Neural crest cell (in vitro differentiated cells): Measurements from ENCODE around the gene NR0B2. TPM values are rescaled to one million over a fixed set of nuclear protein-coding genes. Genes with fewer than 3 reads are reported as not detected.

Experiments used
- DNase-seq: peaks from one replicate; pipeline ENCODE4 v3.0.0; 2021; ENCODE audit warnings: low read depth, mixed read lengths, low spot score
- H3K27ac Mint-ChIP-seq: one replicate; pipeline ENCODE4 v1.8.0; 2021; ENCODE audit warnings: mild to moderate bottlenecking, mixed read lengths; ENCODE audit not compliant: unreplicated experiment
- H3K27me3 Mint-ChIP-seq: 2 replicates; pipeline ENCODE4 v1.8.0; 2021; ENCODE audit warnings: low read depth, mild to moderate bottlenecking, mixed read lengths
- H3K36me3 Mint-ChIP-seq: 2 replicates; pipeline ENCODE4 v1.8.0; 2021; ENCODE audit warnings: low read depth, mild to moderate bottlenecking, mixed read lengths
- H3K4me1 Mint-ChIP-seq: 2 replicates; pipeline ENCODE4 v1.8.0; 2021; ENCODE audit warnings: mixed read lengths
- H3K4me3 Mint-ChIP-seq: one replicate; pipeline ENCODE4 v1.8.0; 2021; ENCODE audit warnings: mild to moderate bottlenecking, mixed read lengths
- H3K9me3 Mint-ChIP-seq: 2 replicates; pipeline ENCODE4 v1.8.0; 2021; ENCODE audit warnings: mixed read lengths
- CTCF ChIP-seq: fragments of 200-600 bp; sonication (generic); conservative IDR thresholded peaks from 2 replicates; pipeline ENCODE4 v1.5.0; 2021; ENCODE audit warnings: antibody characterized with exemption, mild to moderate bottlenecking
- total RNA-seq: library from RNA; stranded (reverse); gene quantifications from 2 replicates; pipeline ENCODE4 v1.2.1, GENCODE V29; 2021

The NR0B2 gene
- total RNA-seq, 1 donor from 2014 or later, result not detected

- H3K27me3 Mint-ChIP-seq, result peaks cover 17% of the 10 kb centered on the region
- no peaks in the 10 kb centered on the region for H3K4me1 Mint-ChIP-seq
- H3K27ac Mint-ChIP-seq, result no peak overlapping the region
- no peaks in the 10 kb centered on the region for H3K36me3 Mint-ChIP-seq
- H3K9me3 Mint-ChIP-seq, result no peaks in the 10 kb centered on the region
- no peak overlapping the region for H3K4me3 Mint-ChIP-seq
- DNase-seq, result no peak
- no peak for TF ChIP-seq CTCF
Measured at GRCh38 chr1:26910343-26911160, 3.2 kb downstream of the NR0B2 start.

- Mint-ChIP-seq H3K27me3 (peaks cover 18% of the 10 kb centered on the region), H3K4me3 (no peak overlapping the region), H3K27ac (no peak overlapping the region), H3K4me1 (no peaks in the 10 kb centered on the region), H3K9me3 (no peaks in the 10 kb centered on the region), H3K36me3 (no peaks in the 10 kb centered on the region)
- no peak for DNase-seq
- TF ChIP-seq CTCF, result no peak
Measured at GRCh38 chr1:26909951-26910342, 3.8 kb downstream of the NR0B2 start.

GRCh38 chr1:26907071-26907917 lies 6.5 kb downstream of the NR0B2 start:
- no peak for TF ChIP-seq CTCF
- H3K4me1 Mint-ChIP-seq, result peaks cover 1% of the 10 kb centered on the region
- peaks cover 18% of the 10 kb centered on the region for H3K27me3 Mint-ChIP-seq
- H3K27ac Mint-ChIP-seq, result no peak overlapping the region
- H3K4me3 Mint-ChIP-seq, result no peak overlapping the region
- H3K36me3 Mint-ChIP-seq, result no peaks in the 10 kb centered on the region
- DNase-seq, result no peak
- H3K9me3 Mint-ChIP-seq, result no peaks in the 10 kb centered on the region

- Mint-ChIP-seq H3K36me3 (no peaks in the 10 kb centered on the region), H3K4me1 (peaks cover 31% of the 10 kb centered on the region), H3K27ac (peak overlapping the region; percentile 95), H3K27me3 (peaks cover 7% of the 10 kb centered on the region), H3K4me3 (peak overlapping the region; percentile 89), H3K9me3 (peaks cover 3% of the 10 kb centered on the region)
- no peak for DNase-seq
- no peak for TF ChIP-seq CTCF
Measured at GRCh38 chr1:26900815-26901511, 12.8 kb downstream of the NR0B2 start.
